CD14-positive monocyte (primary cell): ENCODE results near the gene MEIS2. TPM values are rescaled to one million over a fixed set of nuclear protein-coding genes. Genes with fewer than 3 reads are reported as not detected.

Experiments
- DNase-seq, 3 donors: peaks; one replicate each; pipeline ENCODE4 v3.0.0-alpha.2; 2011 to 2022
- H2AFZ ChIP-seq: 2 replicates; pipeline ENCODE4 v1.6.0; 2012; ENCODE audit warnings: mild to moderate bottlenecking, low read depth, low read length, inconsistent platforms; ENCODE audit not compliant: insufficient read depth, poor library complexity, severe bottlenecking
- H3K27ac ChIP-seq, 2 donors: 1 replicate in 1 of 2; 2 replicates in 1 of 2; pipeline ENCODE4 v1.5.1; 2012 to 2013; ENCODE audit warnings: low read length in 2 of 2, control low read depth in 1 of 2, inconsistent platforms in 1 of 2, low read depth in 1 of 2, mild to moderate bottlenecking in 1 of 2
- H3K27me3 ChIP-seq, 2 donors: one replicate each; pipeline versions ENCODE4 v1.6.0 to v1.6.1; 2011 to 2013; ENCODE audit warnings: low read length in 2 of 2; ENCODE audit not compliant: control insufficient read depth in 2 of 2, insufficient read depth in 2 of 2
- H3K36me3 ChIP-seq, 2 donors: replicated peaks in 1 of 2; 1 replicate in 1 of 2; 2 replicates in 1 of 2; pipeline versions ENCODE4 v1.5.1 to v1.6.1; 2012 to 2013; ENCODE audit warnings: low read length in 2 of 2, control low read depth in 1 of 2, inconsistent platforms in 1 of 2, mild to moderate bottlenecking in 1 of 2; ENCODE audit not compliant: insufficient read depth in 2 of 2, control insufficient read depth in 1 of 2
- H3K4me1 ChIP-seq, 2 donors: 1 replicate in 1 of 2; 2 replicates in 1 of 2; pipeline versions ENCODE4 v1.5.1 to v1.6.1; 2012 to 2013; ENCODE audit warnings: low read length in 2 of 2, control low read depth in 1 of 2, inconsistent platforms in 1 of 2, mild to moderate bottlenecking in 1 of 2, moderate library complexity in 1 of 2; ENCODE audit not compliant: insufficient read depth in 2 of 2, control insufficient read depth in 1 of 2
- H3K4me2 ChIP-seq: replicated peaks from 2 replicates; pipeline ENCODE3; 2012; ENCODE audit warnings: low read length, moderate library complexity, mild to moderate bottlenecking; ENCODE audit not compliant: poor library complexity, severe bottlenecking; ENCODE audit errors: extremely low read depth
- H3K4me3 ChIP-seq, 3 experiments: fragments of 200-600 bp in 1 of 3; sonication (generic) in 1 of 3; replicated peaks in 1 of 3; 1 replicate in 2 of 3; 2 replicates in 1 of 3; pipeline ENCODE4 v1.5.1; 2011 to 2013; ENCODE audit warnings: low read length in 3 of 3, mild to moderate bottlenecking in 3 of 3, control low read depth in 2 of 3, low read depth in 2 of 3, inconsistent platforms in 1 of 3, moderate library complexity in 1 of 3
- H3K79me2 ChIP-seq: 2 replicates; pipeline ENCODE4 v1.6.0; 2012; ENCODE audit warnings: mild to moderate bottlenecking, control low read depth, inconsistent platforms, low read length, moderate library complexity; ENCODE audit not compliant: insufficient read depth
- H3K9ac ChIP-seq: 2 replicates; pipeline ENCODE4 v1.6.0; 2017; ENCODE audit warnings: low read length, mild to moderate bottlenecking; ENCODE audit not compliant: insufficient read depth, poor library complexity, severe bottlenecking
- H3K9me3 ChIP-seq, 2 donors: replicated peaks in 1 of 2; 1 replicate in 1 of 2; 2 replicates in 1 of 2; pipeline versions ENCODE4 v1.5.1 to v1.6.1; 2012 to 2013; ENCODE audit warnings: low read length in 2 of 2, control low read depth in 1 of 2; ENCODE audit not compliant: control insufficient read depth in 1 of 2, insufficient read depth in 1 of 2
- H4K20me1 ChIP-seq: 2 replicates; pipeline ENCODE4 v1.6.0; 2012; ENCODE audit warnings: mild to moderate bottlenecking, low read length, control low read depth, moderate library complexity; ENCODE audit not compliant: insufficient read depth
- H3K27ac Mint-ChIP-seq, 7 donors: one replicate each; pipeline ENCODE4 v1.8.0; 2020; ENCODE audit warnings: mild to moderate bottlenecking in 7 of 7, mixed read lengths in 7 of 7, moderate library complexity in 6 of 7, inconsistent platforms in 2 of 7
- H3K27me3 Mint-ChIP-seq, 3 donors: one replicate each; pipeline ENCODE4 v1.8.0; 2021 to 2022; ENCODE audit warnings: low read depth in 3 of 3, mild to moderate bottlenecking in 3 of 3, mixed read lengths in 3 of 3, moderate library complexity in 3 of 3, inconsistent platforms in 1 of 3
- H3K36me3 Mint-ChIP-seq, 2 donors: one replicate each; pipeline ENCODE4 v1.8.0; 2020; ENCODE audit warnings: mixed read lengths in 2 of 2, inconsistent platforms in 1 of 2, mild to moderate bottlenecking in 1 of 2
- H3K4me1 Mint-ChIP-seq: one replicate; pipeline ENCODE4 v1.8.0; 2020; ENCODE audit warnings: mild to moderate bottlenecking, mixed read lengths
- H3K4me3 Mint-ChIP-seq, 2 donors: one replicate each; pipeline ENCODE4 v1.8.0; 2020; ENCODE audit warnings: mild to moderate bottlenecking in 2 of 2, mixed read lengths in 2 of 2, moderate library complexity in 1 of 2
- H3K9me3 Mint-ChIP-seq, 7 donors: one replicate each; pipeline ENCODE4 v1.8.0; 2020 to 2022; ENCODE audit warnings: mixed read lengths in 7 of 7, mild to moderate bottlenecking in 6 of 7, moderate library complexity in 6 of 7, inconsistent platforms in 2 of 7
- WGBS: methylation state at CpG from one replicate; pipeline ENCODE4 v1.1.5; 2013; ENCODE audit warnings: missing lambda C conversion rate; ENCODE audit not compliant: insufficient coverage; 5-methylcytosine and 5-hydroxymethylcytosine counted together
- intact Hi-C, 2 donors: fragments of 100-400 bp; cut with micrococcal nuclease; formaldehyde crosslinking; loops; one replicate each; pipeline versions ENCODE4 v1.15.0 to v1.15.1; 2023
- polyA plus RNA-seq, 3 donors: library from polyadenylated mRNA; depleted of rRNA in 1 of 3; unstranded in 2 of 3; stranded (reverse) in 1 of 3; fragments of 300-500 nt in 2 of 3; fragments of >200 nt in 1 of 3; fragmentation: Illumina TruSeq in 2 of 3; gene quantifications; 1 replicate in 2 of 3; 2 replicates in 1 of 3; pipeline ENCODE4 v1.2.3, GENCODE V29; 2012 to 2021
- TF ChIP-seq, protein P1 (sequence below): fragments of 200-600 bp; IDR thresholded peaks from one replicate; pipeline ENCODE4 v1.8.0; 2022; ENCODE audit warnings: antibody characterized with exemption, mild to moderate bottlenecking

MEIS2 gene
- polyA plus RNA-seq, 3 donors, result not detected

GRCh38 chr15:36925049-36925448, 175.3 kb downstream of the MEIS2 start:
- no peak overlapping the region for H3K9ac ChIP-seq
- no peak overlapping the region for H3K4me2 ChIP-seq
- Mint-ChIP-seq H3K4me3 (no peak overlapping the region), H3K27ac (no peak overlapping the region), H3K27me3 (peaks cover 0 to 4% (median 2%) of the 10 kb centered on the region in 3 donors), H3K36me3 (no peaks in the 10 kb centered on the region), H3K4me1 (no peaks in the 10 kb centered on the region), H3K9me3 (peaks cover 0 to 8% (median 3%) of the 10 kb centered on the region in 7 donors)
- no peaks in the 10 kb centered on the region for H3K79me2 ChIP-seq
- no peaks in the 10 kb centered on the region for H4K20me1 ChIP-seq
- no peak overlapping the region for H3K4me3 ChIP-seq
- H2AFZ ChIP-seq, result no peak overlapping the region
- no peaks in the 10 kb centered on the region for H3K36me3 ChIP-seq
- intact Hi-C loops, result no loop called here
- no peaks in the 10 kb centered on the region for H3K4me1 ChIP-seq
- DNase-seq, result no peak
- no peak overlapping the region for H3K27ac ChIP-seq
- peaks cover 0 to 4% of the 10 kb centered on the region in 2 donors for H3K9me3 ChIP-seq
- TF ChIP-seq, protein P1, sequence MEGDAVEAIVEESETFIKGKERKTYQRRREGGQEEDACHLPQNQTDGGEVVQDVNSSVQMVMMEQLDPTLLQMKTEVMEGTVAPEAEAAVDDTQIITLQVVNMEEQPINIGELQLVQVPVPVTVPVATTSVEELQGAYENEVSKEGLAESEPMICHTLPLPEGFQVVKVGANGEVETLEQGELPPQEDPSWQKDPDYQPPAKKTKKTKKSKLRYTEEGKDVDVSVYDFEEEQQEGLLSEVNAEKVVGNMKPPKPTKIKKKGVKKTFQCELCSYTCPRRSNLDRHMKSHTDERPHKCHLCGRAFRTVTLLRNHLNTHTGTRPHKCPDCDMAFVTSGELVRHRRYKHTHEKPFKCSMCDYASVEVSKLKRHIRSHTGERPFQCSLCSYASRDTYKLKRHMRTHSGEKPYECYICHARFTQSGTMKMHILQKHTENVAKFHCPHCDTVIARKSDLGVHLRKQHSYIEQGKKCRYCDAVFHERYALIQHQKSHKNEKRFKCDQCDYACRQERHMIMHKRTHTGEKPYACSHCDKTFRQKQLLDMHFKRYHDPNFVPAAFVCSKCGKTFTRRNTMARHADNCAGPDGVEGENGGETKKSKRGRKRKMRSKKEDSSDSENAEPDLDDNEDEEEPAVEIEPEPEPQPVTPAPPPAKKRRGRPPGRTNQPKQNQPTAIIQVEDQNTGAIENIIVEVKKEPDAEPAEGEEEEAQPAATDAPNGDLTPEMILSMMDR, result no peak
- H3K27me3 ChIP-seq, result no peaks in the 10 kb centered on the region
- 85% methylated on average over 4 of the region's 5 CpGs for WGBS

DNA sequence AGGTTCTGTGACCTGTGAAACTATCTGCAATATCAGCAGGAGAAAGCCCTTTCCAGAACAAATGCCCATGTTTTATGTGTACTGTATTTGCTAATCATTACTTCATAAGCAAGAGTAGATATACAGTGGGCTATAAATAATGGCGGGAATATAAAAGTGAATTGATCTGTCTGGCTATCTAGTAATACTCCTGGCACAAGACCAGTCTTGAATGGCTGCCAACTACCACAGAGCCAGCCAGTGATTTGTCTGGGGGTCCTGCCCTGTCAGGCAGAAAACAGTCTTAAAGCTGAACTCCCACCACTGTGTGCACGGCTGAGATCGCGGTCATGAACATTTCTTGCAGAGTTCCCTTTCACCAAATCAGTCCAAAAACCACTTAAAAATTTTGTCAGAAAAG, 176.3 kb downstream of the MEIS2 start:
- Mint-ChIP-seq H3K27me3 (peaks cover 0 to 4% (median 0%) of the 10 kb centered on the region in 3 donors), H3K36me3 (no peaks in the 10 kb centered on the region), H3K4me3 (no peak overlapping the region), H3K4me1 (no peaks in the 10 kb centered on the region), H3K9me3 (peaks cover 0 to 8% (median 3%) of the 10 kb centered on the region in 7 donors), H3K27ac (no peak overlapping the region)
- Histone ChIP-seq H2AFZ (no peak overlapping the region), H3K79me2 (no peaks in the 10 kb centered on the region), H3K4me2 (no peak overlapping the region), H3K9ac (no peak overlapping the region), H3K9me3 (peaks cover 0 to 4% of the 10 kb centered on the region in 2 donors), H3K36me3 (no peaks in the 10 kb centered on the region), H4K20me1 (no peaks in the 10 kb centered on the region), H3K27ac (no peak overlapping the region), H3K4me3 (no peak overlapping the region), H3K4me1 (no peaks in the 10 kb centered on the region), H3K27me3 (no peaks in the 10 kb centered on the region)
- TF ChIP-seq, protein P1, result no peak
- no CpG with 5 or more reads among the region's 4 CpGs for WGBS
- intact Hi-C loops, result no loop called here
- no peak for DNase-seq
